ENCODE results near the gene C2orf92.
"Not testable (repeated sequence)": the region's sequence is repeated elsewhere in the genome, so short reads cannot be mapped to it uniquely, and the experiment has no call there.

Gene C2orf92

DNA sequence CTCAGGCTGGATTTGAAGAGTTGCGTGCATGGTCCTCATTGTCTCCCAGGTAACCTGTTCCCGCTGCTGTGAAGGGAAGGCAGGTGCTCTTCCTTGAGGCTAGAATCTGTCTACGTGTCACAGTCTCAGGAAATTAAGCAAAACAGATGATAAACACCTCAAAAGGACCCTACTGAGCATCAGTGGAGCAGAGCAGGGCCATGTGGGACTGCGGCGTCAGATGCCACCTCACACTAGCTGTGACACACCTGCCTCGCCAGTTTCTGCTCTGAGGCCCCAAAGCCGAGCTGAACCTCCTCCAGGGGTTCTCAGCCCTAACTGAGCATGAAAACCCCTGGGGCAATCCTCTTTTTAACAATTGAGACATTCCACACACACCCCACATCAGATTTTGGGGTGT is 2.0 kb downstream of the C2orf92 start:
- no peak overlapping the region for H4K8ac ChIP-seq (ENCODE audit: low read depth, low read length)
- H3K79me2 ChIP-seq (ENCODE audit: control insufficient read depth, insufficient read depth, low read length, poor library complexity) = no peaks in the 10 kb centered on the region
- no peak overlapping the region for H3K23ac ChIP-seq (ENCODE audit: low read length)
- no peak overlapping the region for H2BK12ac ChIP-seq (ENCODE audit: low read length)
- peaks cover 0 to 15% of the 10 kb centered on the region in 2 experiments for H3K4me1 ChIP-seq (ENCODE audit: control insufficient read depth in 1 of 2, insufficient read depth in 2 of 2, low read length in 2 of 2)
- H2AFZ ChIP-seq (ENCODE audit: insufficient read depth, low read length, poor library complexity) = no peak overlapping the region
- H4K12ac ChIP-seq (ENCODE audit: low read depth, low read length) = no peak overlapping the region
- peaks cover 1% of the 10 kb centered on the region for H3K79me1 ChIP-seq (ENCODE audit: low read length)
- H3K14ac ChIP-seq (ENCODE audit: low read length) = no peak overlapping the region
- DNase-seq = no peak
- no peak overlapping the region for H3K4ac ChIP-seq (ENCODE audit: low read depth, low read length)
- no peak overlapping the region for H2AK5ac ChIP-seq (ENCODE audit: low read length)
- no peaks in the 10 kb centered on the region for H3K36me3 ChIP-seq (ENCODE audit: control insufficient read depth in 1 of 2, insufficient read depth in 2 of 2, low read length in 2 of 2)
- WGBS (ENCODE audit: extremely low coverage, insufficient coverage, insufficient read length) = no CpG with 5 or more reads among the region's 7 CpGs
- peak overlapping the region; percentile 34 for H3K9ac ChIP-seq (ENCODE audit: low read length)
- H3K27me3 ChIP-seq (ENCODE audit: insufficient read depth, low read length) = no peaks in the 10 kb centered on the region
- H2BK120ac ChIP-seq (ENCODE audit: insufficient read depth, low read length, poor library complexity) = no peak overlapping the region
- no peak overlapping the region for H2BK5ac ChIP-seq (ENCODE audit: low read depth, low read length, poor library complexity)
- H3K4me2 ChIP-seq (ENCODE audit: low read length) = no peak overlapping the region
- H3K18ac ChIP-seq (ENCODE audit: low read length) = no peak overlapping the region
- H3K27ac ChIP-seq (ENCODE audit: low read depth, low read length) = no peak overlapping the region
- H4K91ac ChIP-seq (ENCODE audit: low read depth, low read length) = no peak overlapping the region
- H3K4me3 ChIP-seq (ENCODE audit: low read depth, low read length) = no peak overlapping the region
- H3K9me3 ChIP-seq (ENCODE audit: insufficient read depth, low read depth, low read length) = no peaks in the 10 kb centered on the region

DNA sequence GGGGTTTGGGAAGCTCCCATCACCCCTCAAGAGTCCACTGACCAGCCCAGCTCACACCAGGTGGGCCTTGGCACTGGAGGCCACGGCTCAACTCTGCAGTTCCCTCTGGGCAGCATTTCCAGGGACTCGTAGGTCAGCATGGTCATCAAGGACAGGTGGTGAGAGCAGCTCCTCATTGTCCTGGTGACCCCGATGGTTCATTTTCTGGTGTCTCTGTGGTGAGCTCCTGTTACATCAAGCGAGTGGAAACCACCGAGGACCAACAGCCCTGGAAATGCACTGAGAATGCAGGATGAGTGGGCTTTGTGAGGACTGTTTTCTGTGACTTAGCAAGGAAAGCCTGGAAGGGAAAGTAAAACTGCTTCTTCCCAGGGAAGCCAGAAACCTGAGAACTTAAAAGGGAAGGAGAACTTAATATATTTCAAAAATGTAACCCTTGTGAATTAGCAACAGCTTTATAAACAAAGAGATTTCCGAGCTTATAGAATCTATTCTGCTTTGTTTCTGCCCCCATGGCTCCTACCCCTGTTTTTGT is 3.2 kb downstream of the C2orf92 start:
- H3K4me3 ChIP-seq (ENCODE audit: low read depth, low read length); H2BK120ac ChIP-seq (ENCODE audit: insufficient read depth, low read length, poor library complexity); H3K4ac ChIP-seq (ENCODE audit: low read depth, low read length); H3K79me1 ChIP-seq (ENCODE audit: low read length); DNase-seq; H3K27me3 ChIP-seq (ENCODE audit: insufficient read depth, low read length); H3K14ac ChIP-seq (ENCODE audit: low read length); H4K12ac ChIP-seq (ENCODE audit: low read depth, low read length); H3K18ac ChIP-seq (ENCODE audit: low read length); H2BK5ac ChIP-seq (ENCODE audit: low read depth, low read length, poor library complexity); H4K8ac ChIP-seq (ENCODE audit: low read depth, low read length); H2BK12ac ChIP-seq (ENCODE audit: low read length); H3K23ac ChIP-seq (ENCODE audit: low read length); H3K36me3 ChIP-seq (ENCODE audit: control insufficient read depth in 1 of 2, insufficient read depth in 2 of 2, low read length in 2 of 2); H3K9ac ChIP-seq (ENCODE audit: low read length); H3K4me2 ChIP-seq (ENCODE audit: low read length); H2AFZ ChIP-seq (ENCODE audit: insufficient read depth, low read length, poor library complexity); H2AK5ac ChIP-seq (ENCODE audit: low read length); H3K9me3 ChIP-seq (ENCODE audit: insufficient read depth, low read depth, low read length); H3K79me2 ChIP-seq (ENCODE audit: control insufficient read depth, insufficient read depth, low read length, poor library complexity); H4K91ac ChIP-seq (ENCODE audit: low read depth, low read length); H3K27ac ChIP-seq (ENCODE audit: low read depth, low read length): not testable (repeated sequence)
- WGBS (ENCODE audit: extremely low coverage, insufficient coverage, insufficient read length) = no CpG with 5 or more reads among the region's 6 CpGs
- H3K4me1 ChIP-seq (ENCODE audit: control insufficient read depth in 1 of 2, insufficient read depth in 2 of 2, low read length in 2 of 2) = peaks cover 0 to 15% of the 10 kb centered on the region in 2 experiments

DNA sequence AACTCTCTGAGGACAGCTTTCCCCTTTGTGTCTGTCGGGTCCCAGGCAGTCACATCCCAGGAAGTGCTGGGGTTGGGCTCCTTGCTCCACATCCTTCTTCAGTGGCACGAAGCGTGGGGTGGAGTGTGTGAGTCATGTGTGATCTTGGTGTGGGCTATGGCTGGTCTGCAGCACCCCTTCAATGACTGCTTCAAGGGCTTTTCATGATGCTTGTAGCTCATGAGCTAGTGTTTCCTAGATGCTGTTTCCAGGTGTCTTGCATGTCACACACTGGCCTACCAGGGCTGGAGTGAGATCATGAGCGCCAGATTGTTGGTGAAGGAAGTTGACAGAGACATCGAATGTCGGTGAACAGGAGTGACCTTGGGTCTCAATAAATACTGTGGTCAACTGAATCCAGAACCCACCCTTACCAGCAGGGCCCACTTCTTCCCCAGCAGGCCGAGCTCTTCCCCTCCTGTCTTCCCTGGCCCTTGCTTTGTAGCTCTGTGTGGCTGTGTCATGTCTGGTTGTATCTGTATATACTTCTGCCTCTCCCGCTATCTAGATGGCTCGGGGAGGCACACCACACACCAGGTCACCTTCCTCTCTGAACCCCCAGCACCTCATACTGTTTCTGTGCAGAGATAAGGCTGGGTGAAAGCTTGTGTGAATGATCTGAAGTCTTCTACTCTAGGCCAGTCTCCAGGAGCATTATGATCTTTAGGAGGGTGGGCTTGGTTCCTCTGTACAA is 3.8 kb downstream of the C2orf92 start:
- no peak overlapping the region for H4K8ac ChIP-seq (ENCODE audit: low read depth, low read length)
- no peak overlapping the region for H3K4me2 ChIP-seq (ENCODE audit: low read length)
- no peak overlapping the region for H3K9ac ChIP-seq (ENCODE audit: low read length)
- H2BK5ac ChIP-seq (ENCODE audit: low read depth, low read length, poor library complexity) = no peak overlapping the region
- no peak overlapping the region for H3K23ac ChIP-seq (ENCODE audit: low read length)
- H3K18ac ChIP-seq (ENCODE audit: low read length) = no peak overlapping the region
- H3K79me2 ChIP-seq (ENCODE audit: control insufficient read depth, insufficient read depth, low read length, poor library complexity) = no peaks in the 10 kb centered on the region
- peak overlapping the region; percentile 20 for H2BK120ac ChIP-seq (ENCODE audit: insufficient read depth, low read length, poor library complexity)
- no peak overlapping the region for H2AFZ ChIP-seq (ENCODE audit: insufficient read depth, low read length, poor library complexity)
- H3K27me3 ChIP-seq (ENCODE audit: insufficient read depth, low read length) = no peaks in the 10 kb centered on the region
- H3K4ac ChIP-seq (ENCODE audit: low read depth, low read length) = no peak overlapping the region
- H3K4me1 ChIP-seq (ENCODE audit: control insufficient read depth in 1 of 2, insufficient read depth in 2 of 2, low read length in 2 of 2) = peaks cover 0 to 15% of the 10 kb centered on the region in 2 experiments
- peaks cover 1% of the 10 kb centered on the region for H3K79me1 ChIP-seq (ENCODE audit: low read length)
- H3K27ac ChIP-seq (ENCODE audit: low read depth, low read length) = no peak overlapping the region
- H3K4me3 ChIP-seq (ENCODE audit: low read depth, low read length) = no peak overlapping the region
- no peaks in the 10 kb centered on the region for H3K9me3 ChIP-seq (ENCODE audit: insufficient read depth, low read depth, low read length)
- no peak overlapping the region for H4K91ac ChIP-seq (ENCODE audit: low read depth, low read length)
- DNase-seq = no peak
- no peak overlapping the region for H2AK5ac ChIP-seq (ENCODE audit: low read length)
- no peak overlapping the region for H2BK12ac ChIP-seq (ENCODE audit: low read length)
- WGBS (ENCODE audit: extremely low coverage, insufficient coverage, insufficient read length) = no CpG with 5 or more reads among the region's 9 CpGs
- no peak overlapping the region for H4K12ac ChIP-seq (ENCODE audit: low read depth, low read length)
- no peaks in the 10 kb centered on the region for H3K36me3 ChIP-seq (ENCODE audit: control insufficient read depth in 1 of 2, insufficient read depth in 2 of 2, low read length in 2 of 2)
- peak overlapping the region; percentile 20 for H3K14ac ChIP-seq (ENCODE audit: low read length)

DNA sequence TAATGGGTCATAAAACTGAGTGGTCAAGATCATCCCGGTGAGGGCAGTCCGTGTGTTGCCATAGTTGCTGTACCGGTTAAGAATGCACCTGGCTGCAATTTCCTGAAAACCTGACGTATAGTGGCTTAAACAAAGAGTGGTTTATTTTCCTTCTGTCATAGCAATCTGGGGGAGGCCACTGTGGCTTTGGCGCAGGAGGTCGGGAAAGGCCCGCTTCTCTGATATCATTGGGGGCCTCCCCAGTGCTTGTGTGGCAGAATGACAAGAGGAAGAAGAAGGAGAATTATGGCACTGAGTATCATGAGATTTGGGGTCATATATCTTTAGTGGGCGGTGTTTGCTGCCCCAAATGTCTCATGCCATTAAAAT is 4.4 kb downstream of the C2orf92 start:
- H2BK120ac ChIP-seq (ENCODE audit: insufficient read depth, low read length, poor library complexity) = peak overlapping the region; percentile 20
- H3K9me3 ChIP-seq (ENCODE audit: insufficient read depth, low read depth, low read length) = no peaks in the 10 kb centered on the region
- H2AK5ac ChIP-seq (ENCODE audit: low read length) = no peak overlapping the region
- H4K8ac ChIP-seq (ENCODE audit: low read depth, low read length) = no peak overlapping the region
- no peaks in the 10 kb centered on the region for H3K27me3 ChIP-seq (ENCODE audit: insufficient read depth, low read length)
- H3K4me1 ChIP-seq (ENCODE audit: control insufficient read depth in 1 of 2, insufficient read depth in 2 of 2, low read length in 2 of 2) = peaks cover 0 to 15% of the 10 kb centered on the region in 2 experiments
- H3K14ac ChIP-seq (ENCODE audit: low read length) = no peak overlapping the region
- no peak overlapping the region for H3K4ac ChIP-seq (ENCODE audit: low read depth, low read length)
- H3K23ac ChIP-seq (ENCODE audit: low read length) = no peak overlapping the region
- no peak overlapping the region for H3K4me2 ChIP-seq (ENCODE audit: low read length)
- no CpG with 5 or more reads among the region's 8 CpGs for WGBS (ENCODE audit: extremely low coverage, insufficient coverage, insufficient read length)
- H3K4me3 ChIP-seq (ENCODE audit: low read depth, low read length) = no peak overlapping the region
- peaks cover 1% of the 10 kb centered on the region for H3K79me1 ChIP-seq (ENCODE audit: low read length)
- no peak overlapping the region for H4K91ac ChIP-seq (ENCODE audit: low read depth, low read length)
- H3K27ac ChIP-seq (ENCODE audit: low read depth, low read length) = no peak overlapping the region
- H2BK5ac ChIP-seq (ENCODE audit: low read depth, low read length, poor library complexity) = no peak overlapping the region
- no peak overlapping the region for H3K18ac ChIP-seq (ENCODE audit: low read length)
- no peak overlapping the region for H2AFZ ChIP-seq (ENCODE audit: insufficient read depth, low read length, poor library complexity)
- H2BK12ac ChIP-seq (ENCODE audit: low read length) = peak overlapping the region; percentile 19
- H4K12ac ChIP-seq (ENCODE audit: low read depth, low read length) = no peak overlapping the region
- no peaks in the 10 kb centered on the region for H3K79me2 ChIP-seq (ENCODE audit: control insufficient read depth, insufficient read depth, low read length, poor library complexity)
- H3K36me3 ChIP-seq (ENCODE audit: control insufficient read depth in 1 of 2, insufficient read depth in 2 of 2, low read length in 2 of 2) = no peaks in the 10 kb centered on the region
- peak; percentile 20 to 44 for DNase-seq
- H3K9ac ChIP-seq (ENCODE audit: low read length) = no peak overlapping the region
